Liver (tissue), 3 donors: ENCODE data around the gene SATB2.

Experiments
- RAD21 ChIP-seq, 2 donors: IDR thresholded peaks; 2 replicates each; pipeline ENCODE4 v1.6.1; 2016; ENCODE audit warnings: antibody characterized with exemption in 2 of 2, mild to moderate bottlenecking in 2 of 2
- TAF1 ChIP-seq: conservative IDR thresholded peaks from 2 replicates; pipeline ENCODE4 v1.6.1; 2016; ENCODE audit warnings: antibody characterized with exemption, mild to moderate bottlenecking
- YY1 ChIP-seq: IDR thresholded peaks from 2 replicates; pipeline ENCODE4 v1.6.1; 2016; ENCODE audit warnings: antibody characterized with exemption, mild to moderate bottlenecking
- TF ChIP-seq, protein P1 (sequence below): fragments of 150-350 bp; IDR thresholded peaks from 2 replicates; pipeline ENCODE4 v1.5.1; 2017; ENCODE audit warnings: improper control_type of control experiment, low read depth, low read length; ENCODE audit not compliant: missing input control
- TF ChIP-seq, protein P2 (sequence below): IDR thresholded peaks from 2 replicates; pipeline ENCODE4 v1.6.1; 2016; ENCODE audit warnings: antibody characterized with exemption
- TF ChIP-seq, protein P3 (sequence below): IDR thresholded peaks from 2 replicates; pipeline ENCODE4 v1.6.1; 2016; ENCODE audit warnings: antibody characterized with exemption, mild to moderate bottlenecking
- TF ChIP-seq, protein P4 (sequence below): IDR thresholded peaks from 2 replicates; pipeline ENCODE4 v1.6.1; 2016; ENCODE audit warnings: antibody characterized with exemption
- donor health status: healthy.
- donor health status: healthy.

DNA sequence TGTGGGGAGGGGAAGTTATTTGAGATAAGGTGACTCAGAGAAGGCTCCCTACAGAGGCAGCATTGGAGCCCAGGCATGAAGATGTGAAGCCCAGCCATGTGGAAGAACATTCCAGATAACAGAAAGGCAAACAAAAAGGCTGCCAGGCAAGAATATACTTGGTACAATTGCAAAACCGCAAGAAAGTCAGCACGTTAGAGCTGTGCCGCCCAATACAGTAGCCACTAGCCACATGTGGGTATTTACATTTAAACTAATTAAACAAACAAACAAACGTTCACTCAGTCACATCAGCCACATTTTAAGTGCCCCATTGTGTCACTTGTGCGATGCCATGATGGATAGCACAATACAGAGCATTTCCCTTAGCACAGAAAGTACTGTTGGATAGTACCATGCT lies 179.6 kb downstream of the SATB2 start:
- TF ChIP-seq, protein P1, sequence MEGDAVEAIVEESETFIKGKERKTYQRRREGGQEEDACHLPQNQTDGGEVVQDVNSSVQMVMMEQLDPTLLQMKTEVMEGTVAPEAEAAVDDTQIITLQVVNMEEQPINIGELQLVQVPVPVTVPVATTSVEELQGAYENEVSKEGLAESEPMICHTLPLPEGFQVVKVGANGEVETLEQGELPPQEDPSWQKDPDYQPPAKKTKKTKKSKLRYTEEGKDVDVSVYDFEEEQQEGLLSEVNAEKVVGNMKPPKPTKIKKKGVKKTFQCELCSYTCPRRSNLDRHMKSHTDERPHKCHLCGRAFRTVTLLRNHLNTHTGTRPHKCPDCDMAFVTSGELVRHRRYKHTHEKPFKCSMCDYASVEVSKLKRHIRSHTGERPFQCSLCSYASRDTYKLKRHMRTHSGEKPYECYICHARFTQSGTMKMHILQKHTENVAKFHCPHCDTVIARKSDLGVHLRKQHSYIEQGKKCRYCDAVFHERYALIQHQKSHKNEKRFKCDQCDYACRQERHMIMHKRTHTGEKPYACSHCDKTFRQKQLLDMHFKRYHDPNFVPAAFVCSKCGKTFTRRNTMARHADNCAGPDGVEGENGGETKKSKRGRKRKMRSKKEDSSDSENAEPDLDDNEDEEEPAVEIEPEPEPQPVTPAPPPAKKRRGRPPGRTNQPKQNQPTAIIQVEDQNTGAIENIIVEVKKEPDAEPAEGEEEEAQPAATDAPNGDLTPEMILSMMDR = no peak
- TF ChIP-seq, protein P2, sequence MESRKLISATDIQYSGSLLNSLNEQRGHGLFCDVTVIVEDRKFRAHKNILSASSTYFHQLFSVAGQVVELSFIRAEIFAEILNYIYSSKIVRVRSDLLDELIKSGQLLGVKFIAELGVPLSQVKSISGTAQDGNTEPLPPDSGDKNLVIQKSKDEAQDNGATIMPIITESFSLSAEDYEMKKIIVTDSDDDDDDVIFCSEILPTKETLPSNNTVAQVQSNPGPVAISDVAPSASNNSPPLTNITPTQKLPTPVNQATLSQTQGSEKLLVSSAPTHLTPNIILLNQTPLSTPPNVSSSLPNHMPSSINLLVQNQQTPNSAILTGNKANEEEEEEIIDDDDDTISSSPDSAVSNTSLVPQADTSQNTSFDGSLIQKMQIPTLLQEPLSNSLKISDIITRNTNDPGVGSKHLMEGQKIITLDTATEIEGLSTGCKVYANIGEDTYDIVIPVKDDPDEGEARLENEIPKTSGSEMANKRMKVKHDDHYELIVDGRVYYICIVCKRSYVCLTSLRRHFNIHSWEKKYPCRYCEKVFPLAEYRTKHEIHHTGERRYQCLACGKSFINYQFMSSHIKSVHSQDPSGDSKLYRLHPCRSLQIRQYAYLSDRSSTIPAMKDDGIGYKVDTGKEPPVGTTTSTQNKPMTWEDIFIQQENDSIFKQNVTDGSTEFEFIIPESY = no peak
- TF ChIP-seq TAF1 (no peak), YY1 (no peak), RAD21 (IDR thresholded peaks at IDR 0.05) (no peak)
- TF ChIP-seq, protein P3, sequence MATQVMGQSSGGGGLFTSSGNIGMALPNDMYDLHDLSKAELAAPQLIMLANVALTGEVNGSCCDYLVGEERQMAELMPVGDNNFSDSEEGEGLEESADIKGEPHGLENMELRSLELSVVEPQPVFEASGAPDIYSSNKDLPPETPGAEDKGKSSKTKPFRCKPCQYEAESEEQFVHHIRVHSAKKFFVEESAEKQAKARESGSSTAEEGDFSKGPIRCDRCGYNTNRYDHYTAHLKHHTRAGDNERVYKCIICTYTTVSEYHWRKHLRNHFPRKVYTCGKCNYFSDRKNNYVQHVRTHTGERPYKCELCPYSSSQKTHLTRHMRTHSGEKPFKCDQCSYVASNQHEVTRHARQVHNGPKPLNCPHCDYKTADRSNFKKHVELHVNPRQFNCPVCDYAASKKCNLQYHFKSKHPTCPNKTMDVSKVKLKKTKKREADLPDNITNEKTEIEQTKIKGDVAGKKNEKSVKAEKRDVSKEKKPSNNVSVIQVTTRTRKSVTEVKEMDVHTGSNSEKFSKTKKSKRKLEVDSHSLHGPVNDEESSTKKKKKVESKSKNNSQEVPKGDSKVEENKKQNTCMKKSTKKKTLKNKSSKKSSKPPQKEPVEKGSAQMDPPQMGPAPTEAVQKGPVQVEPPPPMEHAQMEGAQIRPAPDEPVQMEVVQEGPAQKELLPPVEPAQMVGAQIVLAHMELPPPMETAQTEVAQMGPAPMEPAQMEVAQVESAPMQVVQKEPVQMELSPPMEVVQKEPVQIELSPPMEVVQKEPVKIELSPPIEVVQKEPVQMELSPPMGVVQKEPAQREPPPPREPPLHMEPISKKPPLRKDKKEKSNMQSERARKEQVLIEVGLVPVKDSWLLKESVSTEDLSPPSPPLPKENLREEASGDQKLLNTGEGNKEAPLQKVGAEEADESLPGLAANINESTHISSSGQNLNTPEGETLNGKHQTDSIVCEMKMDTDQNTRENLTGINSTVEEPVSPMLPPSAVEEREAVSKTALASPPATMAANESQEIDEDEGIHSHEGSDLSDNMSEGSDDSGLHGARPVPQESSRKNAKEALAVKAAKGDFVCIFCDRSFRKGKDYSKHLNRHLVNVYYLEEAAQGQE = no peak
- TF ChIP-seq, protein P4, sequence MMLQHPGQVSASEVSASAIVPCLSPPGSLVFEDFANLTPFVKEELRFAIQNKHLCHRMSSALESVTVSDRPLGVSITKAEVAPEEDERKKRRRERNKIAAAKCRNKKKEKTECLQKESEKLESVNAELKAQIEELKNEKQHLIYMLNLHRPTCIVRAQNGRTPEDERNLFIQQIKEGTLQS = no peak
